ENCODE results near the gene CRYBG2. TPM values are rescaled to one million over a fixed set of nuclear protein-coding genes. Genes with fewer than 3 reads are reported as not detected.
"Not testable (repeated sequence)": the region's sequence is repeated elsewhere in the genome, so short reads cannot be mapped to it uniquely, and the experiment has no call there.

Gene CRYBG2
- total RNA-seq = 1 to 10 TPM; 2.2 to 2.6 TPM

- Mint-ChIP-seq H3K4me1 (peaks cover 21% of the 10 kb centered on the region), H3K4me3 (no peak within 1 kb of the TSS), H3K9me3 (no peaks in the 10 kb centered on the region), H3K27me3 (peaks cover 4% of the 10 kb centered on the region), H3K36me3 (ENCODE audit: low read depth) (no peaks in the 10 kb centered on the region), H3K27ac (no peak within 1 kb of the TSS)
- DNase-seq = no peak
- CTCF ChIA-PET = interaction anchor here (0.6 to 3.4 kb wide), 6 partner anchors 8 to 324 kb away, joined by 3 to 15 read pairs (median 4); no protein-coding TSS in a partner anchor
- POLR2A ChIA-PET = no interaction called here
Measured at GRCh38 chr1:26353976-26354820, at the start of gene CRYBG2. Gene CRYBG2, minus strand, starts transcription at chr1:26354130. Its CDS starts 7,473 bp downstream, at chr1:26346657.

- CTCF ChIA-PET = no interaction called here
- no peak for DNase-seq
- POLR2A ChIA-PET = no interaction called here
- H3K27ac Mint-ChIP-seq = no peak overlapping the region
- H3K4me1 Mint-ChIP-seq = peaks cover 3% of the 10 kb centered on the region
- no peaks in the 10 kb centered on the region for H3K36me3 Mint-ChIP-seq (ENCODE audit: low read depth)
- H3K9me3 Mint-ChIP-seq = no peaks in the 10 kb centered on the region
- no peak overlapping the region for H3K4me3 Mint-ChIP-seq
- peaks cover 30% of the 10 kb centered on the region for H3K27me3 Mint-ChIP-seq
Measured at GRCh38 chr1:26403656-26404055, 49.7 kb upstream of the CRYBG2 start.

- no peaks in the 10 kb centered on the region for H3K9me3 Mint-ChIP-seq
- CTCF ChIA-PET = interaction anchor here (0.6 to 1.6 kb wide), 3 partner anchors 9 to 118 kb away, joined by 3 to 7 read pairs (median 4); no protein-coding TSS in a partner anchor
- POLR2A ChIA-PET = no interaction called here
- H3K27me3 Mint-ChIP-seq = peaks cover 29% of the 10 kb centered on the region
- H3K4me1 Mint-ChIP-seq = no peaks in the 10 kb centered on the region
- H3K4me3 Mint-ChIP-seq = no peak overlapping the region
- no peak overlapping the region for H3K27ac Mint-ChIP-seq
- H3K36me3 Mint-ChIP-seq (ENCODE audit: low read depth) = no peaks in the 10 kb centered on the region
- no peak for DNase-seq
Measured at GRCh38 chr1:26401891-26402290, 48.0 kb upstream of the CRYBG2 start.

- Mint-ChIP-seq H3K9me3 (no peaks in the 10 kb centered on the region), H3K4me3 (no peak overlapping the region), H3K36me3 (ENCODE audit: low read depth) (no peaks in the 10 kb centered on the region), H3K4me1 (peaks cover 9% of the 10 kb centered on the region), H3K27ac (no peak overlapping the region), H3K27me3 (peaks cover 24% of the 10 kb centered on the region)
- DNase-seq = no peak
- POLR2A ChIA-PET = no interaction called here
- CTCF ChIA-PET = no interaction called here
Measured at GRCh38 chr1:26399034-26399433, 45.1 kb upstream of the CRYBG2 start.

- peaks cover 22% of the 10 kb centered on the region for H3K4me1 Mint-ChIP-seq
- no peaks in the 10 kb centered on the region for H3K36me3 Mint-ChIP-seq (ENCODE audit: low read depth)
- DNase-seq = no peak
- ChIA-PET POLR2A (no interaction called here), CTCF (interaction anchor here (0.7 to 2.2 kb wide), 12 partner anchors 11 to 340 kb away, joined by 3 to 8 read pairs (median 4); partner anchors contain the start of genes CD52 and CEP85)
- no peaks in the 10 kb centered on the region for H3K9me3 Mint-ChIP-seq
- peaks cover 8% of the 10 kb centered on the region for H3K27me3 Mint-ChIP-seq
- H3K27ac Mint-ChIP-seq = no peak overlapping the region
- H3K4me3 Mint-ChIP-seq = no peak overlapping the region
Measured at GRCh38 chr1:26395754-26396153, 41.8 kb upstream of the CRYBG2 start.

- ChIA-PET POLR2A (no interaction called here), CTCF (interaction anchor here (0.6 to 2.5 kb wide), 26 partner anchors 9 to 843 kb away, joined by 3 to 11 read pairs (median 3); partner anchors contain the start of genes CEP85 and DHDDS)
- DNase-seq = peak; percentile 69
- Mint-ChIP-seq H3K4me3 (no peak overlapping the region), H3K9me3 (no peaks in the 10 kb centered on the region), H3K27me3 (peaks cover 6% of the 10 kb centered on the region), H3K27ac (peak overlapping the region; percentile 43), H3K4me1 (peaks cover 52% of the 10 kb centered on the region), H3K36me3 (ENCODE audit: low read depth) (no peaks in the 10 kb centered on the region)
Measured at GRCh38 chr1:26391450-26391849, 37.5 kb upstream of the CRYBG2 start.

GRCh38 chr1:26389604-26390247 lies 35.8 kb upstream of the CRYBG2 start:
- DNase-seq = no peak
- Mint-ChIP-seq H3K27me3 (peaks cover 4% of the 10 kb centered on the region), H3K36me3 (ENCODE audit: low read depth) (no peaks in the 10 kb centered on the region), H3K9me3 (no peaks in the 10 kb centered on the region), H3K4me3 (no peak overlapping the region), H3K4me1 (peaks cover 59% of the 10 kb centered on the region), H3K27ac (peak overlapping the region; percentile 50)
- ChIA-PET POLR2A (no interaction called here), CTCF (interaction anchor here (0.9 to 2.3 kb wide), 8 partner anchors 11 to 156 kb away, joined by 3 to 11 read pairs (median 5); partner anchors contain the start of gene CEP85)

GRCh38 chr1:26388791-26389445 lies 35.0 kb upstream of the CRYBG2 start:
- H3K27ac Mint-ChIP-seq = peak overlapping the region; percentile 2
- no peak for DNase-seq
- POLR2A ChIA-PET = no interaction called here

GRCh38 chr1:26387447-26387846 lies 33.5 kb upstream of the CRYBG2 start:
- H3K4me3 Mint-ChIP-seq = no peak overlapping the region
- peaks cover under 1% of the 10 kb centered on the region for H3K27me3 Mint-ChIP-seq
- DNase-seq = no peak
- no peak overlapping the region for H3K27ac Mint-ChIP-seq
- ChIA-PET CTCF (interaction anchor here (1.3 kb wide), 1 partner anchor 30 kb away, joined by 5 read pairs; no protein-coding TSS in a partner anchor), POLR2A (no interaction called here)
- H3K9me3 Mint-ChIP-seq = peaks cover 3% of the 10 kb centered on the region
- peaks cover 73% of the 10 kb centered on the region for H3K4me1 Mint-ChIP-seq
- H3K36me3 Mint-ChIP-seq (ENCODE audit: low read depth) = peaks cover 2% of the 10 kb centered on the region

More at GRCh38 chr1:26388791-26389445, 35.0 kb upstream of the CRYBG2 start:
- Mint-ChIP-seq H3K9me3 (peaks cover 3% of the 10 kb centered on the region), H3K4me3 (no peak overlapping the region), H3K4me1 (peaks cover 68% of the 10 kb centered on the region), H3K36me3 (ENCODE audit: low read depth) (peaks cover 2% of the 10 kb centered on the region), H3K27me3 (peaks cover 2% of the 10 kb centered on the region)
- CTCF ChIA-PET = interaction anchor here (1.1 to 2.3 kb wide), 7 partner anchors 11 to 155 kb away, joined by 3 to 8 read pairs (median 5); partner anchors contain the start of gene CEP85

GRCh38 chr1:26385063-26385462 lies 31.1 kb upstream of the CRYBG2 start:
- DNase-seq; H3K4me3 Mint-ChIP-seq; H3K27me3 Mint-ChIP-seq; POLR2A ChIA-PET; H3K36me3 Mint-ChIP-seq (ENCODE audit: low read depth); H3K9me3 Mint-ChIP-seq; CTCF ChIA-PET: not testable (repeated sequence)
- H3K27ac Mint-ChIP-seq = peak overlapping the region; percentile 31
- H3K4me1 Mint-ChIP-seq = peaks cover 68% of the 10 kb centered on the region

GRCh38 chr1:26384076-26384475 lies 30.1 kb upstream of the CRYBG2 start:
- Mint-ChIP-seq H3K27me3 (no peaks in the 10 kb centered on the region), H3K4me3 (no peak overlapping the region), H3K27ac (peak overlapping the region; percentile 48), H3K9me3 (peaks cover 3% of the 10 kb centered on the region), H3K36me3 (ENCODE audit: low read depth) (peaks cover 4% of the 10 kb centered on the region), H3K4me1 (peaks cover 65% of the 10 kb centered on the region)
- CTCF ChIA-PET = no interaction called here
- POLR2A ChIA-PET = no interaction called here
- no peak for DNase-seq

GRCh38 chr1:26378879-26379251 lies 24.9 kb upstream of the CRYBG2 start:
- DNase-seq = no peak
- peaks cover 15% of the 10 kb centered on the region for H3K36me3 Mint-ChIP-seq (ENCODE audit: low read depth)
- H3K4me1 Mint-ChIP-seq = peaks cover 74% of the 10 kb centered on the region
- ChIA-PET POLR2A (interaction anchor here (1.3 kb wide), 1 partner anchor 94 kb away, joined by 4 read pairs; no protein-coding TSS in a partner anchor), CTCF (interaction anchor here (0.7 to 4.0 kb wide), 10 partner anchors 9 to 145 kb away, joined by 3 to 33 read pairs (median 4); partner anchors contain the start of genes CEP85 and DHDDS)
- H3K27me3 Mint-ChIP-seq = no peaks in the 10 kb centered on the region
- peak overlapping the region; percentile 30 for H3K4me3 Mint-ChIP-seq
- peak overlapping the region; percentile 88 for H3K27ac Mint-ChIP-seq
- peaks cover 2% of the 10 kb centered on the region for H3K9me3 Mint-ChIP-seq

Measured in activated CD4-positive, alpha-beta T cell treated with anti-CD3 and anti-CD28 coated beads, Interleukin-2, amount 10 ng/mL, durations not matched to agents 7 days and 5 days (primary cell).